Skeletal muscle tissue (tissue), 5 donors: ENCODE measurements around the gene HOXA9. TPM values are rescaled to one million over a fixed set of nuclear protein-coding genes. Genes with fewer than 3 reads are reported as not detected.

ENCODE experiments used
- H3K27ac ChIP-seq: one replicate; pipeline ENCODE4 v1.7.0; 2013; ENCODE audit warnings: mild to moderate bottlenecking, low read depth, low read length, inconsistent platforms
- H3K27me3 ChIP-seq, 3 donors: one replicate each; pipeline ENCODE4 v1.7.0; 2013; ENCODE audit warnings: low read length in 3 of 3; ENCODE audit not compliant: control insufficient read depth in 3 of 3, insufficient read depth in 3 of 3
- H3K36me3 ChIP-seq, 3 donors: one replicate each; pipeline ENCODE4 v1.7.0; 2013; ENCODE audit warnings: low read length in 3 of 3; ENCODE audit not compliant: control insufficient read depth in 3 of 3, insufficient read depth in 3 of 3
- H3K4me1 ChIP-seq, 3 donors: one replicate each; pipeline ENCODE4 v1.7.0; 2013; ENCODE audit warnings: low read length in 3 of 3, mild to moderate bottlenecking in 3 of 3; ENCODE audit not compliant: control insufficient read depth in 3 of 3, insufficient read depth in 3 of 3
- H3K4me3 ChIP-seq, 3 donors: one replicate each; pipeline ENCODE4 v1.7.0; 2013; ENCODE audit warnings: low read length in 3 of 3
- H3K9ac ChIP-seq, 3 donors: one replicate each; pipeline ENCODE4 v1.7.0; 2013; ENCODE audit warnings: low read length in 3 of 3, mild to moderate bottlenecking in 3 of 3, moderate library complexity in 2 of 3, low read depth in 1 of 3
- H3K9me3 ChIP-seq, 3 donors: one replicate each; pipeline ENCODE4 v1.7.0; 2013; ENCODE audit warnings: low read length in 3 of 3; ENCODE audit not compliant: control insufficient read depth in 3 of 3
- small RNA-seq: library from RNA; depleted of rRNA; stranded (forward); fragments of <200 nt; gene quantifications from one replicate; pipeline ENCODE3, GENCODE V24; 2014
- total RNA-seq: library from RNA; depleted of rRNA; stranded (reverse); fragments of >200 nt; gene quantifications from one replicate; pipeline ENCODE4 v1.2.3, GENCODE V29; 2014
- donor health status: Osteomylitis.

The HOXA9 gene
- total RNA-seq, 1 donor from 2014 or later = 7.8 TPM

DNA sequence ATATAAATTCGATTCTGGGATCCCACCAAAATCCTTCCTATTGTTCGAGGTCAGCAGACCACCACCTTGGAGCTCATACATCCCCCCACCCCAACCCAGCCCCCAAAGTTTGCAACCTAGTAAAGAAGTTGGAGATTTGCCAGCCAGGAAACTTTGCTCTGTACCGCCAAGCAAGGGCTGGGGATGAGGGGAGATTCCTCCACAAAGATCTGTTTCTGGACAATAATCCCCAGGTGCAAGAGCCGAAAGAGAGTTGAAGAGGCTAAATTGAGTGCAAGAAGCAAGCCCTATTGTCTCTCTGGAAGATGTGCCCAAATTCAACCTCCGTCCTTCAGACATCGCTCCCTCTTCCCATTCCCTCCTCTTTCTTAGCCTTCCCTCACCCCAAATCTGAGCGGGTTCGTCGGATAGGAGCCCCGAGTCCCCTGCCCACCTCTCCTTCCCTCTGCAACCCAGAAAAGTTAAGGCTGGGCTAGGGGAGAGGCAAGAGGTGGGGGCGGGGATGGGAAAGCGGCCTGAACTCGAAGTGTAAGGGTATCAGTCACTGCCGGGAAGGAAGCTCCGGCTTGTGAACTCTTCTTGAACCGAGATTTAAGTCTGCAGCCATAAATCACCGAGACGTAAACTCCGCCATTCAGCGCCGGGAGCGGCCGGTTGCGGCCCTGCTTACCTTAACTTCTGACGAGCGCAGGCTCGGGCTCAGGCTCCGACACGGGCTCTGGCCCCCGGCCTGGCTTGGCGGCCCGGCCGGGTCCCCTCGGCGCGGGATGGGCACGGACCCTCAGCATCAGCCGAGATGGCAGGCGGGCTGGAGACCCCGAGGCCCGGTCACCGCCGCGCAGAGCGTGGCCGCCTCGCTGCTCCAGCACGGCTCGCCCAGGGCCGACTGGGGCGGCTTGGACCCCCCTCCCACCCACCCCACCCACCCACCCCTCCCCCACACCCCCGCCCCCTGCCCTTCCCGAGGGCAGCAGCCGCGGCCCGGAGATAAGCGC lies 52.1 kb downstream of the HOXA9 start:
- Histone ChIP-seq H3K9ac (peak overlapping the region; percentile 71 to 79 (median 72)), H3K4me1 (peaks cover 30 to 39% (median 34%) of the 10 kb centered on the region in 3 donors), H3K27ac (peak overlapping the region; percentile 88), H3K9me3 (no peaks in the 10 kb centered on the region), H3K4me3 (peak overlapping the region; percentile 71 to 77 (median 71)), H3K27me3 (no peaks in the 10 kb centered on the region), H3K36me3 (peaks cover 0 to 4% (median 0%) of the 10 kb centered on the region in 3 donors)

Small RNA genes within 50 kb of the gene (small RNA-seq; reads per million reads assigned to genes)
- gene AC004080.5 = not detected
- gene RF02140 = not detected
- gene RF02141 = not detected

Other genes with a start within 250 kb of the HOXA9 start
- not detected for gene HOXA1, start 69.5 kb downstream of the HOXA9 start, total RNA-seq
- gene HOXA2, start 62.9 kb downstream of the HOXA9 start, total RNA-seq = under 0.01 TPM
- gene HOXA4, start 34.8 kb downstream of the HOXA9 start, total RNA-seq = 2.1 TPM
- gene HOXA5, start 21.9 kb downstream of the HOXA9 start, total RNA-seq = 4.2 TPM
- 3.1 TPM for gene HOXA6, start 17.8 kb downstream of the HOXA9 start, total RNA-seq
- 3.7 TPM for gene HOXA3, start 13.0 kb downstream of the HOXA9 start, total RNA-seq
- 1.6 TPM for gene HOXA7, start 8.9 kb downstream of the HOXA9 start, total RNA-seq
- gene HOXA10, start 8.8 kb upstream of the HOXA9 start, total RNA-seq = 13.6 TPM
- gene HOXA11, start 19.7 kb upstream of the HOXA9 start, total RNA-seq = 2.1 TPM
- 0.52 TPM for gene HOXA13, start 34.6 kb upstream of the HOXA9 start, total RNA-seq
- not detected for gene EVX1, start 77.3 kb upstream of the HOXA9 start, total RNA-seq